Sigmoid colon (tissue), 7 donors: ENCODE measurements around the gene GRM4. TPM values are rescaled to one million over a fixed set of nuclear protein-coding genes. Genes with fewer than 3 reads are reported as not detected.

Experiments used
- DNase-seq: peaks from one replicate; pipeline ENCODE4 v3.0.0-alpha.2; 2019
- H3K27ac ChIP-seq, 4 donors: fragments of 200-600 bp; sonication (generic); one replicate each; pipeline ENCODE4 v1.5.1; 2016 to 2019; ENCODE audit warnings: mild to moderate bottlenecking in 1 of 4
- H3K27me3 ChIP-seq, 3 donors: fragments of 200-600 bp; sonication (generic); one replicate each; pipeline ENCODE4 v1.5.1; 2019; ENCODE audit warnings: mild to moderate bottlenecking in 1 of 3
- H3K36me3 ChIP-seq, 4 donors: fragments of 200-600 bp; sonication (generic); one replicate each; pipeline ENCODE4 v1.5.1; 2016 to 2019
- H3K4me1 ChIP-seq, 4 donors: fragments of 200-600 bp; sonication (generic); one replicate each; pipeline ENCODE4 v1.5.1; 2017 to 2019
- H3K4me3 ChIP-seq, 4 donors: fragments of 200-600 bp; sonication (generic); one replicate each; pipeline ENCODE4 v1.5.1; 2017 to 2019; ENCODE audit warnings: mild to moderate bottlenecking in 2 of 4, moderate library complexity in 1 of 4
- H3K9me3 ChIP-seq, 4 donors: fragments of 200-600 bp in 3 of 4; sonication (generic) in 3 of 4; one replicate each; pipeline versions ENCODE4 v1.5.1 to v1.6.1; 2013 to 2019
- EP300 ChIP-seq, 4 donors: sonication (generic); formaldehyde crosslinking; IDR thresholded peaks; one replicate each; pipeline ENCODE4 v1.6.1; 2017; ENCODE audit warnings: antibody characterized with exemption in 4 of 4
- POLR2A ChIP-seq, 2 donors: fragments of 450-650 bp; IDR thresholded peaks; one replicate each; pipeline ENCODE4 v1.6.1; 2016; ENCODE audit warnings: antibody characterized with exemption in 2 of 2, mild to moderate bottlenecking in 2 of 2, moderate library complexity in 2 of 2
- POLR2AphosphoS5 ChIP-seq, 4 donors: sonication (generic); formaldehyde crosslinking; IDR thresholded peaks; one replicate each; pipeline ENCODE4 v1.6.1; 2017; ENCODE audit warnings: antibody characterized with exemption in 4 of 4
- WGBS, 2 donors: extraction: QIAGEN DNeasy Blood & Tissue Kit; methylation state at CpG; one replicate each; pipeline ENCODE4 v1.1.7; 2013; 5-methylcytosine and 5-hydroxymethylcytosine counted together
- intact Hi-C: fragments of 100-400 bp; cut with DNase I; formaldehyde crosslinking; loops from one replicate; pipeline ENCODE4 v1.15.1; 2023
- polyA plus RNA-seq, 3 donors: library from polyadenylated mRNA; stranded (reverse); fragments of 200-250 nt; gene quantifications; one replicate each; pipeline ENCODE4 v1.2.3, GENCODE V29; 2013
- total RNA-seq, 4 donors: library from RNA; depleted of rRNA; stranded (reverse); fragments of >200 nt; gene quantifications; one replicate each; pipeline ENCODE4 v1.1.0, GENCODE V29; 2016
- TF ChIP-seq, protein P1 (sequence below), 4 experiments: fragments of 450-650 bp in 3 of 4; fragments of 200-600 bp in 1 of 4; IDR thresholded peaks; one replicate each; pipeline ENCODE4 v1.5.1; 2016 to 2019; ENCODE audit warnings: antibody characterized with exemption in 4 of 4, mild to moderate bottlenecking in 3 of 4, moderate library complexity in 2 of 4
- donor health status: healthy with polysubstance abuse.
- donor health status: Bipolar disorder and iron deficiency.
- donor health status: healthy.

Gene GRM4
- total and polyA plus RNA-seq, 7 donors, result 0.07 to 0.14 TPM; not detected in 5

DNA sequence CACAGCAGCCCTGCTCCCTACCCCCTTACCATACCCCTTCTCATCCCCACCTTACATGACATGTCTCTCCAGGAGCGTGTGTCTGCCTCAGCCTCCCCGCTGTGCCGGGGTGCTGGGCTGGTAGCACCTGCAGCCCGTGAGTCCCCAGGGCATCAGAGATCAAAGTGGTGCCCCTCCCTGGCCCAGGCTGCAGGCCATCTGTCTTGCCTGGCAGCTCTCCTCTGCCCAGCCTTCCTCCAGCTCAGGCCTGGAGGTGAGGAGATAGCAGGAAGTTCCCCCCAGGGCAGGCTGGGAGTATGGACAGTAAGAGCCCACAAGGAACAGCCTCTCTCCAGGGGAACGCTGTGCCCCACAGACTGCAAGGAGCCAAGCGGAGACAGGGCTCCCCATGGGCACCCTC, 35.3 kb downstream of the GRM4 start:
- TF ChIP-seq POLR2AphosphoS5 (IDR thresholded peaks at IDR 0.05) (no peak), POLR2A (IDR thresholded peaks at IDR 0.05) (no peak), EP300 (IDR thresholded peaks at IDR 0.05) (no peak)
- TF ChIP-seq, protein P1, sequence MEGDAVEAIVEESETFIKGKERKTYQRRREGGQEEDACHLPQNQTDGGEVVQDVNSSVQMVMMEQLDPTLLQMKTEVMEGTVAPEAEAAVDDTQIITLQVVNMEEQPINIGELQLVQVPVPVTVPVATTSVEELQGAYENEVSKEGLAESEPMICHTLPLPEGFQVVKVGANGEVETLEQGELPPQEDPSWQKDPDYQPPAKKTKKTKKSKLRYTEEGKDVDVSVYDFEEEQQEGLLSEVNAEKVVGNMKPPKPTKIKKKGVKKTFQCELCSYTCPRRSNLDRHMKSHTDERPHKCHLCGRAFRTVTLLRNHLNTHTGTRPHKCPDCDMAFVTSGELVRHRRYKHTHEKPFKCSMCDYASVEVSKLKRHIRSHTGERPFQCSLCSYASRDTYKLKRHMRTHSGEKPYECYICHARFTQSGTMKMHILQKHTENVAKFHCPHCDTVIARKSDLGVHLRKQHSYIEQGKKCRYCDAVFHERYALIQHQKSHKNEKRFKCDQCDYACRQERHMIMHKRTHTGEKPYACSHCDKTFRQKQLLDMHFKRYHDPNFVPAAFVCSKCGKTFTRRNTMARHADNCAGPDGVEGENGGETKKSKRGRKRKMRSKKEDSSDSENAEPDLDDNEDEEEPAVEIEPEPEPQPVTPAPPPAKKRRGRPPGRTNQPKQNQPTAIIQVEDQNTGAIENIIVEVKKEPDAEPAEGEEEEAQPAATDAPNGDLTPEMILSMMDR (IDR thresholded peaks at IDR 0.05), result no peak
- Histone ChIP-seq H3K27me3 (peaks cover 0 to 26% (median 0%) of the 10 kb centered on the region in 3 donors), H3K9me3 (no peaks in the 10 kb centered on the region)

DNA sequence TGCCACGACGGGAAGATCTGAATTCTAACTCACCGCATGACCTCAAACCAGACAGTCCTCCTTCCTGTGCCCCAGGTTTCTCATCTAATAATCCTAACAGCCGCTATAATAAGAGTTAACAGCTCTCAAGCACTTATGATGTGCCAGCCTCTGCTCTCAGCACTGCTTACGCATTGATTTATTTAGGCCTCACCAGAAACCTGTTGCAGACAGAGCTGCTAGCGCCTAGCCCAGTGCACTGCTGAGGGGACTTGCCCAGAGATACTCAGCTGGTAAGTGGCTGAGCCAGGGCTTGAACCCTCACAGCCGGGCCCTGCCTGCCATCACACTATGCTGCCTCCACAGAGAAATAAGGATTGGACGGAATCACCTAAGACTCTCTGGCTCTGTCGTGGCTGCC, 37.7 kb downstream of the GRM4 start:
- WGBS, 2 donors, result 84 to 88% methylated on average over 9 of the region's 9 CpGs
- TF ChIP-seq, protein P1 (IDR thresholded peaks at IDR 0.05), result no peak
- no peak for TF ChIP-seq POLR2A (IDR thresholded peaks at IDR 0.05)
- TF ChIP-seq EP300 (IDR thresholded peaks at IDR 0.05), result no peak
- no peak for TF ChIP-seq POLR2AphosphoS5 (IDR thresholded peaks at IDR 0.05)
- no peak for DNase-seq
- no peaks in the 10 kb centered on the region for H3K36me3 ChIP-seq
- no peaks in the 10 kb centered on the region for H3K9me3 ChIP-seq
- no peaks in the 10 kb centered on the region for H3K4me1 ChIP-seq
- no peak overlapping the region for H3K27ac ChIP-seq
- intact Hi-C loops, result no loop called here
- H3K4me3 ChIP-seq, result no peak overlapping the region
- peaks cover 0 to 21% (median 0%) of the 10 kb centered on the region in 3 donors for H3K27me3 ChIP-seq

More for the DNA sequence above, 35.3 kb downstream of the GRM4 start:
- intact Hi-C loops, result no loop called here
- no peak for DNase-seq
- 62 to 63% methylated on average over 6 of the region's 6 CpGs for WGBS, 2 donors
- no peak overlapping the region for H3K4me3 ChIP-seq
- no peaks in the 10 kb centered on the region for H3K36me3 ChIP-seq
- H3K27ac ChIP-seq, result no peak overlapping the region
- no peaks in the 10 kb centered on the region for H3K4me1 ChIP-seq

DNA sequence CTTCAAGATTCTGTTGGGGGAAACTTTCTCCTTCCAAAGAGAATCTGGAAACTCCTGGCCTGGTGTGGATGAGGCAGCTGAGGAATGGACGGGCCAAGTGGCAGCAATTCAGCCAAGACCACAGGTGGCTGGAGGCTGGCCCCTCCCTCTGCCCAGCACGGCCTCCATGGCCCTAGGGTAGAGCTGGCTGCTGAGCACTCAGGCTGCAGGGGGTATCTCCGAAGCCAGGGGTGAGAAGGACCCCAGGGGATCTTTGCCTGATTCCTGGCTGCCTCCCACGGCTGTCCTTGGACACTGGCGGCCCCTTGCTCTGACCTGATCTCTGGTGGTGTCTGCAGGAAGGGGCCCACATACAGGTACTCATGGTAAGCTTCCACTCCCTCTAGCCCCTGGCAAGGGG, 39.0 kb downstream of the GRM4 start:
- no peak for DNase-seq
- Histone ChIP-seq H3K9me3 (no peaks in the 10 kb centered on the region), H3K36me3 (no peaks in the 10 kb centered on the region), H3K4me3 (no peak overlapping the region), H3K27ac (no peak overlapping the region), H3K27me3 (peaks cover 0 to 13% (median 0%) of the 10 kb centered on the region in 3 donors), H3K4me1 (no peaks in the 10 kb centered on the region)
- intact Hi-C loops, result no loop called here
- TF ChIP-seq, protein P1 (IDR thresholded peaks at IDR 0.05), result no peak
- TF ChIP-seq POLR2AphosphoS5 (IDR thresholded peaks at IDR 0.05) (no peak), POLR2A (IDR thresholded peaks at IDR 0.05) (no peak), EP300 (IDR thresholded peaks at IDR 0.05) (no peak)
- WGBS, 2 donors, result 68 to 80% methylated on average over 5 of the region's 5 CpGs

DNA sequence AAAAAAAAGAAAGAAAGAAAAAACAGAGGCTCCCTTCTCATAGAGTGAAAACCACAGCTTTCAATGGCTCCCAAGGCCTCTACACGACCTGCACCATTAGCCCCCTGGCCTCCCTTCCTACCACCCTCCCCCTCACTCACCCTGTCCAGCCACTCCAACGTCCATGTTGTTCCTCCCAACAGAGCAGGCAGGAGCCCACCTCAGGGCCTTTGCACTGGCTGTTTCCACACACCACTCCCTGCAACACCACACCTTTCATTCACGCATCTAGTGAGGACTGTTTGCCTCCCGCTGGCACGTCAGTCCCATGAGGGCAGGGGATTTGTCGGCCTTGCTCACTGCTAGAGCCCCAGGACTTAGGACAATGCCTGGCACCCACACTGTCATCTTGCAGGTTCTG, 39.5 kb downstream of the GRM4 start:
- WGBS, 2 donors, result 81 to 82% methylated on average over 6 of the region's 6 CpGs
- TF ChIP-seq, protein P1 (IDR thresholded peaks at IDR 0.05), result no peak
- TF ChIP-seq EP300 (IDR thresholded peaks at IDR 0.05), result no peak

DNA sequence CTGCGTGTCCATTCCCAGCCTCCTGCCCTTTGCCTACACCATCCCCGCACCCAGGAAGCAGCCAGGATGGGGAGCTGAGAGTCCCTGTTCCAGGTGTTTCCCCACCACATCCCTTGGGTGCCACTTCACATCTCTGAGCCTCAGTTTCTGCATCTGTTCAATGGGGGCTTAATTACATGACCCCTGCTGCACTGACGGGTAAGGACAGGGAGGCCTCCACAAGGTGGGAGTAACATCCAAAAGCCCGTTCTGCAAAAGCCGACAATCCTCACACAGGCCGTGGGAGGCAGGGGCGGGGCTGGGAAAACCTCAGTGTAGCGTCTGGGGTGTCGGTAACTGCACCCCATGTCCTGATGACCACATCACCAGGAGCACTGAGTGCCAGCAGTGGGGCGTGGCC, 41.3 kb downstream of the GRM4 start:
- 79 to 82% methylated on average over 10 of the region's 10 CpGs for WGBS, 2 donors
- Histone ChIP-seq H3K4me1 (no peaks in the 10 kb centered on the region), H3K27ac (no peak overlapping the region), H3K4me3 (no peak overlapping the region), H3K9me3 (no peaks in the 10 kb centered on the region), H3K36me3 (no peaks in the 10 kb centered on the region), H3K27me3 (no peaks in the 10 kb centered on the region)
- DNase-seq, result no peak
- intact Hi-C loops, result no loop called here
- no peak for TF ChIP-seq POLR2AphosphoS5 (IDR thresholded peaks at IDR 0.05)
- no peak for TF ChIP-seq POLR2A (IDR thresholded peaks at IDR 0.05)
- no peak for TF ChIP-seq EP300 (IDR thresholded peaks at IDR 0.05)
- TF ChIP-seq, protein P1 (IDR thresholded peaks at IDR 0.05), result no peak

More for the DNA sequence above, 39.5 kb downstream of the GRM4 start:
- Histone ChIP-seq H3K9me3 (no peaks in the 10 kb centered on the region), H3K27me3 (peaks cover 0 to 8% (median 0%) of the 10 kb centered on the region in 3 donors), H3K36me3 (no peaks in the 10 kb centered on the region), H3K4me3 (no peak overlapping the region), H3K27ac (no peak overlapping the region), H3K4me1 (no peaks in the 10 kb centered on the region)
- no peak for DNase-seq
- intact Hi-C loops, result no loop called here
